Fibroblast of the aortic adventitia (primary cell): ENCODE measurements around the gene ZBTB32. TPM values are rescaled to one million over a fixed set of nuclear protein-coding genes. Genes with fewer than 3 reads are reported as not detected.

ENCODE experiments used
- DNase-seq: peaks from one replicate; pipeline ENCODE4 v3.0.0-alpha.2; 2010; ENCODE audit warnings: low read depth
- H3K4me3 ChIP-seq: 2 replicates; pipeline ENCODE4 v1.5.1; 2011; ENCODE audit warnings: low read depth, mild to moderate bottlenecking, control low read depth, low read length, moderate library complexity
- CTCF ChIP-seq: IDR thresholded peaks from 2 replicates; pipeline ENCODE4 v1.5.1; 2011; ENCODE audit warnings: mild to moderate bottlenecking, low read length, control low read depth, inconsistent platforms; ENCODE audit not compliant: insufficient read depth
- total RNA-seq: library from RNA; depleted of rRNA; stranded (reverse); fragments of >200 nt; gene quantifications from 2 replicates; pipeline ENCODE4 v1.2.3, GENCODE V29; 2012; ENCODE audit warnings: low replicate concordance

ZBTB32 gene
- total RNA-seq, 1 donor = not detected

- H3K4me3 ChIP-seq = no peak overlapping the region
- TF ChIP-seq CTCF = no peak
- DNase-seq = no peak
Observed at GRCh38 chr19:35695895-35696422, 8.4 kb upstream of the ZBTB32 start.

GRCh38 chr19:35696835-35697234 is 7.5 kb upstream of the ZBTB32 start:
- TF ChIP-seq CTCF = no peak
- no peak overlapping the region for H3K4me3 ChIP-seq
- DNase-seq = no peak

DNA sequence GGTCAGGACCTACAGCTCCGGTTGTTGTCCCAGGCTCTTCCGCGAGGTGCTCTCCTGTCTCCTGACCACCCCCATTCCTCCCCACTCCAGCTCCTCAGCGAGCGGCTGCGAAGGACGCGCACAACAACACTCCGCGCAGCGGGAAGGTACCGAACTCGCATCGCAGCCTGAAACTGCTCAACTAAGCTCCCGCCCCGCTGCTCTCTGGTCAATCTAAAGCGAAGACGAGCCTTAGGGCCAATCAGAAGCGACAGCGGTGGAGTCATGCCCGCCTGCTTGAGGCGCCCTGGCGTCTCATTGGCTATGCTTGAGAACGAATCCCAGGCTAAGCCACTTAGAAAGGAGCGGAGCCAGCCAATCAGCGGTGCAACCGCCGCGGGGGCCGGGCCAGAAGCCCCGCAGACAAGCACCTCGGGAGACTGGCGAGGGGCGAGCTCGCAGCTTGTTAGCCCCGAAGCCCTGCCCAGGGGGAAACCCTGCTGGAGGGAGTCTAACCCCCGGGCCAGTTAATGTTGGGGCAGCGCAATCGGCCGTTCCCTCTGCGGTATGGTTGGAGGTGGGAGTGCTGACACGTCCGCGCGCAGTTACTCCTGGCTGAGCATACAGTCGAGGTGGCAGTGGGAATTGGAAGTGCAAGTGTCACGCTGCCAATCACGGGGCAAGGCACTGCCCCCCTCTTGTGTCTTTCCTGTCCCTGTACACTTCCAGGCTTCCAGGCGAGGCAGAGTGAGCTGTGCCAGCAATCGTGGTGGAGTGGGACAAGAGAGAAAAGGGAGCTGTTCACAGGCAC is 1.9 kb upstream of the ZBTB32 start:
- no peak for TF ChIP-seq CTCF
- peak overlapping the region; percentile 67 for H3K4me3 ChIP-seq
- peak; percentile 97 for DNase-seq

DNA sequence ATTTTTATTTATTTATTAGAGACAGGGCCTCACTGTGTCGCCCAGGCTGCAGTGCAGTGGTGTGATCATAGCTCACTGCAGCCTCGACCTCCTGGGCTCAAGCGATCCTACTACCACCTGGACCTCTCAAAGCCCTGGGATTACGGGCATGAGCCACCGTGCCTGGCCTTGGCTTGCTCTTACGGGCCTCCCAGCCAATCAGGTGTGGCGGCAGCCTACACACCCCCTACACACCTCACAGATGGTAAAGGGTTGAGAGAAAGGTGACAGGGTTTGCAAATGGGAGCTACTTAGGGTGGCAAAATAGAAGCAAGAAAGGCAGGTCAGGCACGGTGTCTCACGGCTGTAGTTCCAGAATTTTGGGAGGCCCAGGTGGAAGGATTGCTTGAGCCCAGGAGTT is 1.0 kb upstream of the ZBTB32 start:
- TF ChIP-seq CTCF = no peak

DNA sequence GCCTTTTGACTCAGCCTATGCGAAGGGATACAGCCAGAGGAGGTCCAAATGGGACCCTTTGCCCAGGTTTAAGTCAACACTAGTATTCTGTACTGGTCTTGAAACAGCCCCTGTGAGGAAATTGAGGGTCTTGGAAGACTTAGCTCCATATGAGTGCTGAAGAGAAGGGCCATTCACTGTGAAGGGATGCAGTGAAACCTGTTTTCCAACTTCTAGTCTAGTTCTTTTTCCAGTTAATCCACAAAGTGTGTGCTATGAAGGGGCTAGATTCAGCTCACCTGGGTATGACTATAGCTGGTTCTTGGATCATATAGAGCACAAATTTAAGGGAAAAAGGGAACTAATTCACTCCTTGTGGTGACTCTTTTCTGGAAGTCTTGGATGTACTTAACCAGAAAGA is 4.0 kb downstream of the ZBTB32 start:
- TF ChIP-seq CTCF = no peak
- no peak overlapping the region for H3K4me3 ChIP-seq
- no peak for DNase-seq

More for the DNA sequence above, 1.0 kb upstream of the ZBTB32 start:
- DNase-seq = no peak
- H3K4me3 ChIP-seq = no peak overlapping the region

- no peak for DNase-seq
- TF ChIP-seq CTCF = no peak
- H3K4me3 ChIP-seq = no peak overlapping the region
Observed at GRCh38 chr19:35710784-35711723, 6.7 kb downstream of the ZBTB32 start.
